SK-N-MC (cell line): Measurements from ENCODE around the gene ERC2.

Source experiments
- DNase-seq: peaks from one replicate; pipeline ENCODE4 v3.0.0-alpha.2; 2011; ENCODE audit warnings: low read depth, low spot score
- H3K27ac ChIP-seq: fragments of 200-600 bp; sonication (generic); 2 replicates; pipeline ENCODE4 v1.5.1; 2016; ENCODE audit warnings: mixed run types
- H3K36me3 ChIP-seq: fragments of 200-600 bp; sonication (generic); 2 replicates; pipeline ENCODE4 v1.6.1; 2017; ENCODE audit warnings: antibody characterized with exemption, low read length, mixed read lengths; ENCODE audit not compliant: insufficient read depth
- H3K4me3 ChIP-seq: fragments of 200-600 bp; sonication (generic); 2 replicates; pipeline ENCODE4 v1.5.1; 2016
- H3K9ac ChIP-seq: fragments of 200-600 bp; sonication (generic); 2 replicates; pipeline ENCODE4 v1.8.0; 2017; ENCODE audit warnings: mixed run types, mixed read lengths; ENCODE audit not compliant: insufficient read length
- H3K9me3 ChIP-seq: fragments of 200-600 bp; sonication (generic); 2 replicates; pipeline ENCODE4 v1.6.1; 2017; ENCODE audit warnings: low read depth, mild to moderate bottlenecking, antibody characterized with exemption, low read length, moderate library complexity, mixed read lengths
- EZH2 ChIP-seq: fragments of 200-600 bp; sonication (generic); IDR thresholded peaks from one replicate; pipeline ENCODE4 v1.6.1; 2017; ENCODE audit warnings: antibody characterized with exemption
- FOXP2 ChIP-seq: optimal IDR thresholded peaks from 2 replicates; pipeline ENCODE3; 2011; ENCODE audit warnings: mild to moderate bottlenecking, moderate library complexity; ENCODE audit not compliant: insufficient read depth; ENCODE audit errors: extremely low read length, control extremely low read depth
- POLR2AphosphoS5 ChIP-seq: IDR thresholded peaks from 2 replicates; pipeline ENCODE4 v1.6.1; 2012; ENCODE audit warnings: mild to moderate bottlenecking, low read depth, low read length, borderline replicate concordance

Gene ERC2

DNA sequence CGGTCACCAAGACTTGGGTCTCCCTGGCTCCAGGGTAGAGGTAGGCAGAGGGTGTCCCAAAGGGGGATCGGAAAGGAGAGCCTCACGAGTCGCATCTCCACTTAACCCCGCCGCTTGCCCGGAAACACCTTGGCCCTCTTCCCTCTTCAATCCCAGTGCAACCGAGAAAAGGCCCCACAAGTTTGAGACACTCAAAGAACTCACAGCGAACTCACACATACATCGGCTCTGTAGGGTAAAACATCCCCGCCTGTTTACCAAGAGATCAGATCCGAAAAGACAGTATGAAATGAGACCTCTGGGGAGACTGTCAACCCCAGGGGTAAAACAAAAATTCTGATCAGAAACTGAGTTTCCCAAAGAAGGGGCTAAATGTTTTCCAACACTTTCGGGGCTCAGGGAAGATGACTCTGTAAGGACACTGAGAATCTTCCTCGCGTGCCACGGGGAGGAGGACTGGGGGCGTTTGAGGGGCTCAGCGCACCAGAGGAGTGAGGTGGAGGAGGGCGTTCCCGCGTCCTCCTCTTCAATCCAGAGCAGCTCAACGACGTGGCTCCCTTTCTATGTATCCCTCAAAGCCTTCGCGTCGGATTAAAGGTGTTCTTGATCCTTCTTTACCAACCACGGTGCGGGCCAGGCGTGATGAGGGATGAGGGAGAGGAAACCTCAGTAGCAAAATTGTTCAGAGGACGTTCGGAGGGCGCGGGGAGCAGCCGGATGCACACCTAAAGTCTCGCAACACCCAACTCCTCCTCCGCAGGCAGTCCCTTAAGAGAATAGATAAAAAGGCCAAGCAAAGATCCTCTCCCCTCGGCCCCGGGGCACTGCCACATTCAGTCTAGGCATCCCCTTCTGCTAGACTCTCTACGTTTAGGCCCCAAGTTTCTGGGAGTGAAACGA lies 984.8 kb downstream of the ERC2 start:
- DNase-seq: no peak
- peaks cover 5% of the 10 kb centered on the region for H3K36me3 ChIP-seq
- H3K9me3 ChIP-seq: no peaks in the 10 kb centered on the region
- no peak overlapping the region for H3K27ac ChIP-seq
- H3K4me3 ChIP-seq: no peak overlapping the region
- TF ChIP-seq EZH2 (no peak), POLR2AphosphoS5 (no peak), FOXP2 (no peak)
- H3K9ac ChIP-seq: no peak overlapping the region

DNA sequence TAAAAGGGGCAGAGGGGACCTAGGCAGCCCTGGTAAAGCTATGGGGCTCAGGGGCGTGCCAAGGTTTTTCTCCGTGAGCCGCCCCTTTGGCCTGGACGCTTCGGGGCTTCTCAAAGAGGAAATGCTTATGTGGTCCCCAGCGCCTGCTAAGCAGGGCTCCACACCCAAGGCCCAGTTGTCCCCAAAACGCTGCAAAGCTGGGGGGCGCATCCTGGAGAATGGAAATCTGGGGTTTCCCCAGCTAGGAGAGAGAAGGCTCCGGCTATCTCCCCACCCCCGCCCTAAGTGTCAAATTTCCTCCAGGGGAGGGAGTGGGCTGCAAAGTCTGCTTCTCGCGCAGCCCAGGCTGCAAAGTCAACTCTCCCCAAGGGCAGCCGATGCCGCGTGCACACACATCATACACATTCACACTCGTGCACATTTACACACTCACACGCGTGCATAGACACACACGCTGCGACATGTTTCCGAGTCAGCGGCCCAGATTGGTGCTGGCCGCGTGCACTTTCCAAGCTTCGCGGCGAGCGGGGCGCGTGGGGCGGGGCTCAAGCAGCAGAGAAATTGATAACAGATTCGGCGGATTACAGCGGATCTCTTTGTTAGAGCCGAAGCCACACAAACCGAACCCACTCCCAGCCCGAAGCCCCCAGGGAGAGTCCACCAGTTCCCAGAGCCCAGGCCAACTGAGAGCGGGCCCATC lies 985.6 kb downstream of the ERC2 start:
- H3K27ac ChIP-seq: no peak overlapping the region
- TF ChIP-seq FOXP2 (no peak), POLR2AphosphoS5 (no peak), EZH2 (no peak)
- H3K9ac ChIP-seq: no peak overlapping the region
- H3K4me3 ChIP-seq: no peak overlapping the region
- DNase-seq: no peak
- H3K36me3 ChIP-seq: peaks cover 12% of the 10 kb centered on the region
- H3K9me3 ChIP-seq: no peaks in the 10 kb centered on the region

DNA sequence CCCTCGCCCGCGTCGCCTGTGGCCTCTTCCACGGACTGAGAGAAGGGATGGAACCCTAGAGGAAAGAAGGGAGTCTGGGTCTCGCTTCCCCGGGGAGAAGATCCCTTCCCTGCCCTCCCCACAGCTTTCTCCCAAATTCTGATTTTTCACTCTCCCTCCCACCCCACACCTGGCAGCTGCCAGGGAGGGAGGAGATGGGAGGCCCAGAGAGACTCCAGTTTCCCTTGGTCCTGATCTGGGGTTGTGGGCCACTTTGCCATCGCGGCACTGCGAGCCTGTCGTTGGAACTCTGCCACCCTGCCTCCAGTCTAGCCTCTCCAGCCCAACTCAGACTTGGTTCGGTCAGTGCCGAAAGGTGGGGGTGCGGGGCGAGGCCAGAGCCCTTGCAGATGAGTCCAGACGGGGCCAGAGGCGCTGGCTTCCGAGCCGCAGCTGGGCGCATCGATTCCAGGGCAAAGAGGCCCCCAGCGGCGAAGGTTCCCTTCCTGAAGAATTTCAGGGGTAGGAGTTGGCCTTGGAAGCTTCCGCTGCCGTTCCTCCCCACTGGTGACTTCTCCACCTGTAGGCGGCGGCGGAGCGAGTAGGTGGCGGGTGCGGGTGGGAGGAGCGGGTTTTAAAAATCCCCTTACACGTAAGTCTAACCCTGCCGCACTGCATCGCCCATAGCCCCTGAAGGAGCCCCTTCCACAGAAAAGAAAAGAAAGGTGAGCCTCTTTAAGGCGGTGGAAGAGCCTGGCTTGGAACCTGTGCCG lies 986.3 kb downstream of the ERC2 start:
- DNase-seq: no peak
- no peak overlapping the region for H3K9ac ChIP-seq
- TF ChIP-seq FOXP2 (no peak), POLR2AphosphoS5 (no peak), EZH2 (no peak)
- no peak overlapping the region for H3K27ac ChIP-seq
- H3K4me3 ChIP-seq: no peak overlapping the region
- H3K36me3 ChIP-seq: peaks cover 16% of the 10 kb centered on the region
- no peaks in the 10 kb centered on the region for H3K9me3 ChIP-seq

DNA sequence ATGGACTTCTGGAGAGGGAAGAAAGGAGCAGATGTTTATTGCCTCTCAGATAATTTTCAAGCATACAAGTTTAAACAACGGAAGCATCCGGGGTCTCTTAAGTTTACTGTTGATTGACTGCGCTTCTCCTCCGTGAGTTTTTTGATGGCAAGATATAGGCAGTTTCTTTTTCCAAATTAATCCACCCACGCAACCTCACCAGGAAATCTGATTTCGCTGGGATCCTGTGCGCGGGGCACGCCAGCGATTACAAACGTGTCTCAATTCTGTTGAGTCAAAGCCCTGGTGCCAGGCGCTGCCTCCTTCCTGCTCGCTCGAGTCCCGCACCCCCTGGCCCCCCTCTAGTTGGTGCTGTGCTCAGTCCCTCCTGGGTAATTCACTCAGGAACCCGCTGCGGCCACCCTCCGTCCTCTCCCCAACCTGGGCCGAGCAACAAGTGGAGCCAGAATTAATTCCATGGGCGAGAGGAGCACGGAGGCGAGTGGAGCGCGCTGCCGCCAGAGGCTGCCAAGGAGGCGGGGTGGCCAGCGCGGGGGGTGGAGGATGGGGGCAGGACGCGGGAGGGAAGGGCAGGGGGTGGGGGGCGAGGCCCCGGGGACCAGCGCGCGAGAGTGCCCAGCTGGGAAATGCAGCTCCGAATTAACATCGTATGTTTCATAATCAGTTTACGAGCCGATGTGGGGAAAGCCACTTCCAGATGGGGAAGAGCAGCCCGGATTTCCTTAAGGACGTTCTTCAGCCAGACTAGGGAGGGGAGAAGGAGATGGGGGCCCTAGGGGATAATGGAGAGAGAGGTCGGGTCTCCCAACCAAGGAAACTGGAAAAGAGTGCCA lies 987.1 kb downstream of the ERC2 start:
- Histone ChIP-seq H3K9me3 (no peaks in the 10 kb centered on the region), H3K9ac (no peak overlapping the region), H3K4me3 (no peak overlapping the region), H3K36me3 (peaks cover 18% of the 10 kb centered on the region), H3K27ac (no peak overlapping the region)
- no peak for DNase-seq
- TF ChIP-seq POLR2AphosphoS5: no peak
- no peak for TF ChIP-seq EZH2
- no peak for TF ChIP-seq FOXP2

DNA sequence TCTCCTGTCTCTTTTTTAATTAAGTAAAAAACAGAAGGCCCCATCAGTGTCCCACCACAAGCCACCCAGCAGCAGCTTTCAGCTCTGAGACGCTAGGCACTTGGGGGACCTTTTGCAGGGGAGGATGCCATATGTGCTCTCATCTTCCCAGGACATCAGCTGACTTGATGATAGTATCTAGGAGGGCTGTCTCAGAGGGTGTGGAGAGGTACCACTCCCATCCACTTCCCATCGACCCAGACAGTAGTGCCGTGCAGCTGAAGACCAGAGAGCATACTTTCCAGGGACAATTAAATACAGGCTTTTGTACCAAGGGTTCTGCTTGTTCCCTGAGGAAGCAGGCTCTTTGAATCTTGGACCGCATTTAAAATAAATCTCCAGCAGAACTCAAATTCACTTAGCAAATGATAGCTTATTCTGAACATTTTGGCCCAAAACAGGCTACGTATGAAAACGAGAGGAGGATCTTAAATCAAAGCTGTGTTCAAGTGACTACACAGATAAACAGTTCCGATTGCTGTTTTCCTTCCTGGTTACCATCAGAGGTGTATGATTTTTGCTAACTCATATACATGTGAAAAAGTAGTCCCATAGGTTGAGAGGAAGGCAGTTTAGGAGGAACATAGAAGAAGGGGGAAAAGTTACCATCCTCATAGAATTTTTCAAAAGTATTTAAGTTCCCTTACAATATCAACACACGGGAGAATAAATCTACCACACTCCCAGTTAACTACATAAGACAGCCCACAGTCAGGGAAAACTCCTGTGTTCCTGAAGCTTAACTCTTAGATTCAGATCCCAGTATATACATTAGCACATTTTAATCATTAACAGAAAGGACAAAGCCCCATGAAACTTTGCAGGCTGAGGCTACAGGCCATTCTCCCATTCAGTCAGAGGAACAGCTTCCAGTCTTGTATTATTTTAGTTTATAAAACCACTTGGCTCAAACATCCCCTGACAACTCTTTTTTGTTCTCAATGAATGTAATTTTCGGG lies 990.7 kb downstream of the ERC2 start:
- H3K36me3 ChIP-seq: peaks cover 20% of the 10 kb centered on the region
- no peak overlapping the region for H3K4me3 ChIP-seq

DNA sequence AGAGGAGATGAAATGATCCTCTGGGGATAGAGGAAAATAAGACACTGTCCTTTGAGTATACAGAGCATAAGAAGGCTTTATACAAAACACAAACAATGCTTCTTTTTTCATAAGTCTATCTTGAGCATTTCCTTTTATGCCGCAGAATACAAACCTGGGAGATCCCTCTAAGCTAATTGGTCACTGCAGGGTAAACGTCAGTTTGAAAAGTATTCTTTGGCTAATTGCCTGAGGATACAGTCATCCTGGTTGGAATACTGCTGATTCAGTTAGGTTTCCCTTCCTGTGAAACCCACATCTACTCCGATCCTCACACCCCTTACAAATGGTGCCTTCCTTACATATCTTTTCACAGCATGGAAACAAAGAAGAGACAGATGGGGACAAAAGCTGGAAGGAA lies 991.8 kb downstream of the ERC2 start:
- TF ChIP-seq EZH2 (no peak), FOXP2 (no peak), POLR2AphosphoS5 (no peak)
- no peak overlapping the region for H3K9ac ChIP-seq
- no peak overlapping the region for H3K27ac ChIP-seq
- no peak for DNase-seq
- peaks cover 24% of the 10 kb centered on the region for H3K36me3 ChIP-seq
- no peak overlapping the region for H3K4me3 ChIP-seq
- H3K9me3 ChIP-seq: no peaks in the 10 kb centered on the region

More for the DNA sequence above, 990.7 kb downstream of the ERC2 start:
- no peak overlapping the region for H3K27ac ChIP-seq
- H3K9me3 ChIP-seq: no peaks in the 10 kb centered on the region
- H3K9ac ChIP-seq: no peak overlapping the region
- TF ChIP-seq EZH2: no peak
- TF ChIP-seq POLR2AphosphoS5: no peak
- DNase-seq: no peak

DNA sequence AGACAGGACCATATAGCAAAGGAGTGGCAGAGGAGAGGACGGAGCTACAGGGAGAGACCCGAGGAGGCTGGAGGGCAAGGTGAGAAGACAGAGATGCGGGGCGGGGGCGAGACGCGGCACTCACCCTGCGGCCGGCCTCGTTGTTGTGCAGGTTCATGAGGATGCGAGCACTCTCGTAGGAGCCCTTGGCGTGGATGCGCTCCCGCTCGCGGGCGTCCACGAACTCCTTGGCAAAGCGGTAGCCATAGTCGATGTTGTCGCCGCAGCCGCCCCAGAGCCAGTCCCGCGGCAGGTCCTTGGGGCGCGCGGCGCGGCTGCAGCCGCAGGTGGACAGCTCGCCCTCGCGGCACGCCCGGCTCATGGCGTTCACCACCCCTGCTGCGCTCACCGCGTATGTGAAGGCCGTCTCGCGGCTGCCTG lies 994.0 kb downstream of the ERC2 start:
- no peak overlapping the region for H3K4me3 ChIP-seq
- no peak overlapping the region for H3K9ac ChIP-seq
- DNase-seq: no peak
- no peak overlapping the region for H3K27ac ChIP-seq
- peaks cover 23% of the 10 kb centered on the region for H3K36me3 ChIP-seq
- no peak for TF ChIP-seq POLR2AphosphoS5
- no peak for TF ChIP-seq EZH2
- TF ChIP-seq FOXP2: no peak
- no peaks in the 10 kb centered on the region for H3K9me3 ChIP-seq
